ENCODE measurements around the gene CCT8. TPM values are rescaled to one million over a fixed set of nuclear protein-coding genes. Genes with fewer than 3 reads are reported as not detected.
"Not testable (repeated sequence)": the region's sequence is repeated elsewhere in the genome, so short reads cannot be mapped to it uniquely, and the experiment has no call there.

CCT8 gene
- total RNA-seq, 1 experiment from 2014 or later: 128 TPM

DNA sequence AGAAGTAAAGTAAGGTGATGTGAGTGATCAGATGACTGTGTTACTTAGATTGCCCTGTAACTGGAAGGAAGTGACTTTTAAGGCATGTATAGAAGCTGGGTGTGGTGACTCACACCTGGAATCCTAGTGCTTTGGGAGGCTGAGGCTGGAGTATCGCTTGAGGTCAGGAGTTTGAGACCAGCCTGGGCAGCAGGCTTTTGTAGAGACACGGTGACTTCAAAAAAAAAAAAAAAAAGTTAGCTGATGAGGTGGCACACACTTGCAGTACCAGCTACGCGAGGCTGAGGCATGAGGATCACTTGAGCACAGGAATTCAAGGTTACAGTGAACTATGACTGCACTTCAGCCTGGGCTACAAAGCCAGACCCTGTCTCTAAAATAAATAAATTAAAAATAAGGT, 51.3 kb downstream of the CCT8 start:
- Histone ChIP-seq H3K9me2 (ENCODE audit: insufficient read depth) (no peaks in the 10 kb centered on the region), H2AFZ (no peak overlapping the region), H4K20me1 (ENCODE audit: insufficient read depth) (no peaks in the 10 kb centered on the region), H3K4me2 (no peak overlapping the region), H3K4me1 (replicated peaks; ENCODE audit: insufficient read depth) (peaks cover 16% of the 10 kb centered on the region), H3F3A (ENCODE audit: insufficient read depth, low read depth) (peaks cover 22% of the 10 kb centered on the region), H3K4me3 (no peak overlapping the region), H3K36me3 (ENCODE audit: low read depth) (no peaks in the 10 kb centered on the region), H3K79me2 (ENCODE audit: low read depth) (peaks cover 45% of the 10 kb centered on the region), H3K9me3 (ENCODE audit: insufficient read depth, low read depth) (no peaks in the 10 kb centered on the region), H3K27me3 (ENCODE audit: insufficient read depth, low read depth) (no peaks in the 10 kb centered on the region), H3K27ac (no peak overlapping the region)
- POLR2A ChIA-PET (ENCODE audit: unreplicated experiment): interaction anchor here (0.7 to 1.1 kb wide), 2 partner anchors 29 to 1226 kb away, joined by 8 to 9 read pairs; no protein-coding TSS in a partner anchor
- no TSS peak for BruUV-seq (replicated peaks)
- TF ChIP-seq, protein P1, sequence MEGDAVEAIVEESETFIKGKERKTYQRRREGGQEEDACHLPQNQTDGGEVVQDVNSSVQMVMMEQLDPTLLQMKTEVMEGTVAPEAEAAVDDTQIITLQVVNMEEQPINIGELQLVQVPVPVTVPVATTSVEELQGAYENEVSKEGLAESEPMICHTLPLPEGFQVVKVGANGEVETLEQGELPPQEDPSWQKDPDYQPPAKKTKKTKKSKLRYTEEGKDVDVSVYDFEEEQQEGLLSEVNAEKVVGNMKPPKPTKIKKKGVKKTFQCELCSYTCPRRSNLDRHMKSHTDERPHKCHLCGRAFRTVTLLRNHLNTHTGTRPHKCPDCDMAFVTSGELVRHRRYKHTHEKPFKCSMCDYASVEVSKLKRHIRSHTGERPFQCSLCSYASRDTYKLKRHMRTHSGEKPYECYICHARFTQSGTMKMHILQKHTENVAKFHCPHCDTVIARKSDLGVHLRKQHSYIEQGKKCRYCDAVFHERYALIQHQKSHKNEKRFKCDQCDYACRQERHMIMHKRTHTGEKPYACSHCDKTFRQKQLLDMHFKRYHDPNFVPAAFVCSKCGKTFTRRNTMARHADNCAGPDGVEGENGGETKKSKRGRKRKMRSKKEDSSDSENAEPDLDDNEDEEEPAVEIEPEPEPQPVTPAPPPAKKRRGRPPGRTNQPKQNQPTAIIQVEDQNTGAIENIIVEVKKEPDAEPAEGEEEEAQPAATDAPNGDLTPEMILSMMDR (conservative IDR thresholded peaks at IDR 0.05): no peak
- no peak for TF ChIP-seq EZH2 (IDR thresholded peaks at IDR 0.05; ENCODE audit: low read depth)
- CTCF ChIA-PET: no interaction called here
- intact Hi-C loops (cut with micrococcal nuclease; ENCODE audit: unreplicated experiment): no loop called here
- DNase-seq: no peak

DNA sequence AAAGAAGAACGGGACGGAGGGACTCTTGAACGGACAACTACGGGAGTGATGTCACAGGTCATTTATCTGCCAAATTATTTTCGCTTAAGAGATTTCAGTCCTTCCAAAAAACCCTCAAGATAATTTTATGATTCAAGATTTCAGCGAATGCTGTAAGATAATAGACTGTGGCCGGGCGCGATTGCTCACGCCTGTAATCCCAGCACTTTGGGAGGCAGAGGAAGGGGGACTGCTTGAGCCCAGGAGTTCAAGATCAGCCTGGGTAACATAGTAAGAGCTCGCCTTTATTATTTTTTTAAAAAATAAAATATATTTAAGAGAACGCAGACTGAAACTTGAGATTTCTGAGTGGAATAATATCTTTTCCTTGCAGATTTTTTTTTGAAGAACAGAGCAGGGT, 54.9 kb downstream of the CCT8 start:
- Histone ChIP-seq H3K79me2 (ENCODE audit: low read depth) (peaks cover 24% of the 10 kb centered on the region), H2AFZ (peak overlapping the region; percentile 95), H3K9me3 (ENCODE audit: insufficient read depth, low read depth) (no peaks in the 10 kb centered on the region), H3K4me3 (peak overlapping the region; percentile 91), H3K4me2 (peak overlapping the region; percentile 82), H3K27ac (no peak overlapping the region), H3K9me2 (ENCODE audit: insufficient read depth) (no peaks in the 10 kb centered on the region), H3K36me3 (ENCODE audit: low read depth) (no peaks in the 10 kb centered on the region), H3K4me1 (replicated peaks; ENCODE audit: insufficient read depth) (peaks cover 10% of the 10 kb centered on the region; the same call in 1 of the 2 replicates), H3K27me3 (ENCODE audit: insufficient read depth, low read depth) (no peaks in the 10 kb centered on the region), H3F3A (ENCODE audit: insufficient read depth, low read depth) (peaks cover 4% of the 10 kb centered on the region), H4K20me1 (ENCODE audit: insufficient read depth) (no peaks in the 10 kb centered on the region)
- ChIA-PET CTCF (no interaction called here), POLR2A (ENCODE audit: unreplicated experiment) (interaction anchor here (0.6 kb wide), 2 partner anchors 16 to 85 kb away, joined by 7 to 12 read pairs; no protein-coding TSS in a partner anchor)
- TF ChIP-seq, protein P1 (conservative IDR thresholded peaks at IDR 0.05): no peak
- TF ChIP-seq EZH2 (IDR thresholded peaks at IDR 0.05; ENCODE audit: low read depth): no peak
- no TSS peak for BruUV-seq (replicated peaks)
- intact Hi-C loops (cut with micrococcal nuclease; ENCODE audit: unreplicated experiment): no loop called here
- no peak for DNase-seq

DNA sequence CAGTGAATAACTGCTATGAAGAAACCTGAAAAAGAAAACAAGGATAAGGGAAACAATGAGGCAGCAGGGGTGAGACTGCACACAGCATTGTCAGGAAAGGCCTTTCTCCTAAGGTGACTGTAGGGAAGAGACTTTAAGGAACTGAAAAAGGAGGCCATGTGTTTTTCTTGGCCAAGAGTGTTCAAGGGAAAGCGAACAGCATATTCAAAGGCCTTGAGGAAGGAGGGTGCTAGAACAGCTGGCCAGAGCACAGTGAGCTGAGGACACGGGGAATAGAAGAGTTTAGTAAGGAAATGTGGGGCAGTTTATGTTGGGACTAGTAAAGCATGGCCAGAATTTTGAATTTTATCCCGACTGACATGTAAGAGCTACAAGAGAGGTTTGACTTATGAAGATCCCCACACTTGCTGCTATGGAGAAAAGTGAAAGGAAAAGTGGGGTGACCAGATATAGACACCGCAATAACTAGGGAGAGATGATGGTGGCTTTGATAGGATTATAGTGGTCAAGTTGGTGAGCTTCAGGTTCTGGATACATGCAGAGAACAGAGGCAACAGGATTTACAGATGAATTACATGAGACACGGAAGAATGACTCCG, 55.7 kb downstream of the CCT8 start:
- Histone ChIP-seq H4K20me1 (ENCODE audit: insufficient read depth) (no peaks in the 10 kb centered on the region), H3K4me2 (peak overlapping the region; percentile 82), H3F3A (ENCODE audit: insufficient read depth, low read depth) (no peaks in the 10 kb centered on the region), H3K9me2 (ENCODE audit: insufficient read depth) (no peaks in the 10 kb centered on the region), H3K36me3 (ENCODE audit: low read depth) (no peaks in the 10 kb centered on the region), H3K79me2 (ENCODE audit: low read depth) (peaks cover 24% of the 10 kb centered on the region), H3K27me3 (ENCODE audit: insufficient read depth, low read depth) (no peaks in the 10 kb centered on the region), H3K27ac (no peak overlapping the region), H3K4me1 (replicated peaks; ENCODE audit: insufficient read depth) (peaks cover 10% of the 10 kb centered on the region; the same call in 1 of the 2 replicates), H3K4me3 (peak overlapping the region; percentile 91; the same call in 1 of the 2 replicates), H3K9me3 (ENCODE audit: insufficient read depth, low read depth) (no peaks in the 10 kb centered on the region), H2AFZ (no peak overlapping the region)
- TF ChIP-seq, protein P1 (conservative IDR thresholded peaks at IDR 0.05): no peak
- no peak for TF ChIP-seq EZH2 (IDR thresholded peaks at IDR 0.05; ENCODE audit: low read depth)
- ChIA-PET POLR2A (ENCODE audit: unreplicated experiment) (no interaction called here), CTCF (interaction anchor here (0.7 kb wide), 1 partner anchor 184 kb away, joined by 3 read pairs; no protein-coding TSS in a partner anchor)
- intact Hi-C loops (cut with micrococcal nuclease; ENCODE audit: unreplicated experiment): no loop called here
- DNase-seq: no peak
- no TSS peak for BruUV-seq (replicated peaks)

DNA sequence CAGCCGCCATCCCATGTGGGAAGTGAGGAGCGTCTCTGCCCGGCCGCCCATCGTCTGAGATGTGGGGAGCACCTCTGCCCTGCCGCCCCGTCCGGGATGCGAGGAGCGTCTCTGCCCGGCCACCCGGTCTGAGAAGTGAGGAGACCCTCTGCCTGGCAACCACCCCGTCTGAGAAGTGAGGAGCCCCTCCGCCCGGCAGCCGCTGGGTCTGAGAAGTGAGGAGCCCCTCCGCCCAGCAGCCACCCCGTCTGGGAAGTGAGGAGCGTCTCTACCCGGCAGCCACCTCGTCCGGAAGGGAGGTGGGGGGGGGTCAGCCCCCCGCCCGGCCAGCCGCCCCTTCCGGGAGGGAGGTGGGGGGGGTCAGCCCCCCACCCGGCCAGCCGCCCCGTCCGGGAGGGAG, 62.2 kb downstream of the CCT8 start:
- H3K4me2 ChIP-seq; H3K4me1 ChIP-seq (replicated peaks; ENCODE audit: insufficient read depth); POLR2A ChIA-PET (ENCODE audit: unreplicated experiment); H3K9me2 ChIP-seq (ENCODE audit: insufficient read depth); H3K27ac ChIP-seq; H2AFZ ChIP-seq; BruUV-seq (replicated peaks); DNase-seq; H3K36me3 ChIP-seq (ENCODE audit: low read depth); H4K20me1 ChIP-seq (ENCODE audit: insufficient read depth); H3K27me3 ChIP-seq (ENCODE audit: insufficient read depth, low read depth); CTCF ChIA-PET; H3K4me3 ChIP-seq; H3K9me3 ChIP-seq (ENCODE audit: insufficient read depth, low read depth); intact Hi-C loops (cut with micrococcal nuclease; ENCODE audit: unreplicated experiment); H3K79me2 ChIP-seq (ENCODE audit: low read depth); H3F3A ChIP-seq (ENCODE audit: insufficient read depth, low read depth): not testable (repeated sequence)

Measured in PC-9 (cell line).